ENCODE data around the gene ESCO1.

DNA sequence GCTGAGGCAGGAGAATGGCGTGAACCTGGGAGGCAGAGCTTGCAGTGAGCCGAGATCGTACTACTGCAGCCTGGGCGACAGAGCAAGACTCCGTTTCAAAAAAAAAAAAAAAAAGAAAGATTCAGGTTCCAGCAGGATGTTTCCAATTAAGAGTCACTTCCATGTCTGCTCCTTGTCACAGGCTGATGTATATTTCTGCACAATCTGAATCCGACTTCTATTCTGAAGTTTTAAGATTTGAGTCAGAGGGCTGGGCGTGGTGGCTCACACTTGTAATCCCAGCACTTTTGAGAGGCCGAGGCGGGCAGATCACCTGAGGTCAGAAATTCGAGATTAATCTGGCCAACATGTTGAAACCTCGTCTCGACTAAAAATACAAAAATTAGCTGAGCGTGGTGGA, 36.3 kb upstream of the ESCO1 start:
- no peak for TF ChIP-seq ZFX (IDR thresholded peaks at IDR 0.05; ENCODE audit: borderline replicate concordance)
- TF ChIP-seq, protein P1, sequence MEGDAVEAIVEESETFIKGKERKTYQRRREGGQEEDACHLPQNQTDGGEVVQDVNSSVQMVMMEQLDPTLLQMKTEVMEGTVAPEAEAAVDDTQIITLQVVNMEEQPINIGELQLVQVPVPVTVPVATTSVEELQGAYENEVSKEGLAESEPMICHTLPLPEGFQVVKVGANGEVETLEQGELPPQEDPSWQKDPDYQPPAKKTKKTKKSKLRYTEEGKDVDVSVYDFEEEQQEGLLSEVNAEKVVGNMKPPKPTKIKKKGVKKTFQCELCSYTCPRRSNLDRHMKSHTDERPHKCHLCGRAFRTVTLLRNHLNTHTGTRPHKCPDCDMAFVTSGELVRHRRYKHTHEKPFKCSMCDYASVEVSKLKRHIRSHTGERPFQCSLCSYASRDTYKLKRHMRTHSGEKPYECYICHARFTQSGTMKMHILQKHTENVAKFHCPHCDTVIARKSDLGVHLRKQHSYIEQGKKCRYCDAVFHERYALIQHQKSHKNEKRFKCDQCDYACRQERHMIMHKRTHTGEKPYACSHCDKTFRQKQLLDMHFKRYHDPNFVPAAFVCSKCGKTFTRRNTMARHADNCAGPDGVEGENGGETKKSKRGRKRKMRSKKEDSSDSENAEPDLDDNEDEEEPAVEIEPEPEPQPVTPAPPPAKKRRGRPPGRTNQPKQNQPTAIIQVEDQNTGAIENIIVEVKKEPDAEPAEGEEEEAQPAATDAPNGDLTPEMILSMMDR (IDR thresholded peaks at IDR 0.05) = no peak

Measured in 22Rv1 (cell line).